Panc1 (cell line): Measurements from ENCODE around the gene CTSD.

Experiments used
- CTCF ChIP-seq: fragments of 450-650 bp; IDR thresholded peaks from 2 replicates; pipeline ENCODE4 v1.5.1; 2017; ENCODE audit warnings: mild to moderate bottlenecking
- POLR2AphosphoS5 ChIP-seq: IDR thresholded peaks from 2 replicates; pipeline ENCODE4 v1.6.1; 2012; ENCODE audit warnings: mild to moderate bottlenecking, low read depth, low read length, moderate library complexity
- SIN3A ChIP-seq: IDR thresholded peaks from 2 replicates; pipeline ENCODE4 v1.6.1; 2012; ENCODE audit warnings: low read depth, mild to moderate bottlenecking, low read length, moderate library complexity, borderline replicate concordance; ENCODE audit not compliant: insufficient read depth
- TCF7L2 ChIP-seq: IDR thresholded peaks from 2 replicates; pipeline ENCODE4 v1.6.1; 2011; ENCODE audit warnings: mild to moderate bottlenecking, low read depth, low read length, inconsistent platforms

DNA sequence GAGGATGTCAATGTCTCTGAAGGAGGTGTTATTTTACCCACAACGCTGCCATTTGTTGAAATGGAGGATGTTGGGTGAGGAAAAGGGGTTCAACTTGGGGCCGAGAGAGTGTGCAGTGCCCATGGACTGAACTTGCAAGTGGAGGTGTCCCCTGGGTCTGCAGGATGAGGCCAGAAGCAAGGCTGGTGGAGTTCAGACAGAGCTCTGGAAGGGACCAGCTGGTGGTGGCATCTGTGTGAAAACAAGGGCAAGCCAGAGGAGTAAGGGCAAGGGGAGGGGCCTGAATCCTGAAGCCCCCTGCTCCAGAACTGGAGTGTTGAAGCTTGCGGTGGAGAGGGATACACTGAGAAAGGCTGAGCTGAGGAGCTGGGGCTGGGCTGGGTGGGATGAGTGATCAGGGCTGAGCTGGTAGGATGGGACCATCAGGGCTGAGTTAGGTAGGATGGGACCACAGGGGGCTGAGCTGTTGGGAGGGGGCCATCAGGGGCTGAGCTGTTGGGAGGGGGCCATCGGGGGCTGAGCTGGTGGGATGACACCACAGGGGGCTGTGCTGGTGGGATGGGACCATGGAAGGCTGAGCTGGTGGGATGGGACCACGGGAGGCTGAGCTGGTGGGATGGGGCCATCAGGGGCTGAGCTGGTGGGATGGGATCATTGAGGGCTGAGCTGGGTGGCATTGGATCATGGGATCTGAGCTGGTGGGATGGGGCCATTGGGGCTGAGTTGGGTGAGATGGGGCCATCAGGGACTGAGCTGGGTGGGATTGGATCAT is 13.4 kb upstream of the CTSD start:
- no peak for TF ChIP-seq CTCF
- no peak for TF ChIP-seq TCF7L2
- TF ChIP-seq SIN3A = no peak
- no peak for TF ChIP-seq POLR2AphosphoS5
